GM21825 (cell line): ENCODE data around the gene PCCB.
"Not testable (repeated sequence)": the region's sequence is repeated elsewhere in the genome, so short reads cannot be mapped to it uniquely, and the experiment has no call there.

Source experiments
- ATAC-seq: cut with Tn5 transposase; IDR thresholded peaks from one replicate; pipeline ENCODE4 v1.9.1; 2021; ENCODE audit warnings: mild to moderate bottlenecking, moderate library complexity; ENCODE audit not compliant: unreplicated experiment

PCCB gene

GRCh38 chr3:136250059-136250902 lies at the start of gene PCCB:
Gene PCCB, plus strand, starts transcription at chr3:136250340. Its CDS starts 36 bp downstream, at chr3:136250376.
- peak; percentile 95 for ATAC-seq

DNA sequence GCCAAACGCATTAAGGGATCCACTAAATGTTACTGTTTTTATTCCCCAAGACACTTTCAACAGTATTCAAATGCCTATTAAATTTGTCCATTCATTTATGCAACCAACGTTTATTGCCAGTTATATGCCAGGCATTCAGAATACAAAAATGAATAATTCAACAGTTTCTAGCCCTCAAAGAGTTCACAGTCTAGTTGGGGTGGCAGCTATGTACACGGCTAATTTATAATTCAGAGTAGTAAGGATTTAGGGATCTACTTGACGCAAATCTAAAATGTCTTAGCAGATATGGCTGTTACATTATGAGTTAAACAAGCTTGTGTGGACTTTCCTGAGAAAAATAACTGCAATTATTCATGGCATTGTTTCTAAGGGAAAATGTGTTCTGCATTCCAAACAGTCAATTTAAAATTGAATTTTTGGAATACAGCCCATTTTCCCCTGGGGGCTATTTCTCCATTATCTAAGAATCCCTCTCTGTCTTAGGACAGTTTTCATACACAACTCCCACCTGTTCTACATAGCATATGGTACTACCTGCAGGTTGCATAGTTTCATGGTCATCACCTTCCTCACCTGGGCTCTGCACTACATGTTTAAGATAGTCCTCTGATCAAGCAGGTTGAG lies 42.5 kb upstream of the PCCB start:
- ATAC-seq, result no peak

DNA sequence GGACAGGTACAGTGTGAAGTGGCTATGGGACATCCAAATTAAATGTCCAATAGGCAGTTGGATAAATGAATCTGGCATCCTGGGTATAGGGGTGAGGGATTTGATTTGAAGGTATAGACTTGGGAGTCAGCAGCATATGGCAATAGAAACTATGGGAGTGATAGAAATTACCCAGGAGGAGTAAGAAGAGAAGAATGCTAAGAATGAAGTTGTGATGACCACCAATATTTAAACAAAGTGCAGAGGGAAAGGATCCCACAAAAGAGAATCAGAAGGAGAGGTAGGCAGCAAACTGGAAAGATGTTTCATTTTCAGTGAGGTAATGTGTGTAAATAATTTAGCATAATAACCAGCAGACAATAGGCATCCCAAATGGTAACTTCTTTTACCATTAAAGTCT lies 40.2 kb upstream of the PCCB start:
- ATAC-seq, result no peak

- no peak for ATAC-seq
These were observed 38.6 kb upstream of the PCCB start for GRCh38 chr3:136211547-136211946.

DNA sequence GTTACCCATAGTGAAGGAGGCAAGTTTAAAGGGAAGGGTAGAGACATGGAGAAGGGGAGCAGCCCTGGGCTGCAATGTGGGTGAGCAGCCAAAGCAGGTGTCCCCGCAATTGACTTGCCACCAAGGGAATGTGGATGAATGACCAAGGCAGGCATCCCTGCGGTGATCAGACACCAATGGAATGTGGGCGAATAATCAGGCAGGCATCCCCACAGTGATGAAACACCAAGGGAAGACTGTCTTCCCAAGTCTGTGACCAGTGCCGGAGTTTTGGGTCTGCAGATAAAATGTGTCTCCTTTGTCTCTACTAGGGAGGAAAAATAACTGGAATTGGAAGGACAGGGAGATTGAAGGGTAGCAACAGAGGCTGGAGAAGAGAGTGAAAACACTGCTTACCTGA lies 27.4 kb upstream of the PCCB start:
- ATAC-seq, result not testable (repeated sequence)

DNA sequence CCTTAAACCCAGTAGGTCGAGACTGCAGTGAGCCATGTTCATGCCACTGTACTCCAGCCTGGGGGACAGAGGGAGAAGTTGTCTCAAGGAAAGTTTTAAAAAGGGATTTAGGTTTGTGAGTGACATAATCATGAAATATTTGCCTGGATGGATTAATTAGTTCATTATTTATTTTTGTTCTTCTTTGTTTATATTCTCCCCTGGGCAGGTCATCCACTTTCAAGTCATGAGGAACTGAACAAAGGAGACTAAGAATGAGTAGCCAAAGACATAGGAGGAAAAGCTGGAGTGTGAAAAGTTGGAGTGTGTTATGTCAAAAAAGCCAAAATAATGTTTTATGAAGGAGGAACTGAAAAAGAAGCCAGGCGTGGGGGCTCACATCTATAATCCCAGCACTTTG lies 17.7 kb upstream of the PCCB start:
- no peak for ATAC-seq

DNA sequence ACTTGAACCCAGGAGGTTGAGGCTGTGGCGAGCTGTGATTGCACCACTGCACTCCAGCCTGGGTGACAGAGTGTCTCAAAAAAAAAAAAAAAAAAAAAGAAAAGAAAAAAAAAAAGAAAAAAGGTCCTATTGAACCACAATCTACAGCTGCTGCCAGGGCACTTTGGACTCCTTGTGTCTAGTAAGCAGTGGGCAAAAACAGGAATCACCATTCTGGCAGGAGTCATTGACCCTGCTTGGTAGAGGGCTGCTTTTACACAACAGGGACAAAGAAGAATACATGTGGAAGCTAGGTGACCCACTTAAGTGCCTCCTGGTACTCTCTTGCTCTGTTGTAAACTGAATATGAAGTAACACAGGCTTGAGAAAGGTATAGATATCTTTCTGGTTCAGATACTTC lies 14.6 kb upstream of the PCCB start:
- ATAC-seq, result no peak

GRCh38 chr3:136236109-136236508 lies 14.0 kb upstream of the PCCB start:
- no peak for ATAC-seq

GRCh38 chr3:136237103-136237502 lies 13.0 kb upstream of the PCCB start:
- ATAC-seq, result no peak

DNA sequence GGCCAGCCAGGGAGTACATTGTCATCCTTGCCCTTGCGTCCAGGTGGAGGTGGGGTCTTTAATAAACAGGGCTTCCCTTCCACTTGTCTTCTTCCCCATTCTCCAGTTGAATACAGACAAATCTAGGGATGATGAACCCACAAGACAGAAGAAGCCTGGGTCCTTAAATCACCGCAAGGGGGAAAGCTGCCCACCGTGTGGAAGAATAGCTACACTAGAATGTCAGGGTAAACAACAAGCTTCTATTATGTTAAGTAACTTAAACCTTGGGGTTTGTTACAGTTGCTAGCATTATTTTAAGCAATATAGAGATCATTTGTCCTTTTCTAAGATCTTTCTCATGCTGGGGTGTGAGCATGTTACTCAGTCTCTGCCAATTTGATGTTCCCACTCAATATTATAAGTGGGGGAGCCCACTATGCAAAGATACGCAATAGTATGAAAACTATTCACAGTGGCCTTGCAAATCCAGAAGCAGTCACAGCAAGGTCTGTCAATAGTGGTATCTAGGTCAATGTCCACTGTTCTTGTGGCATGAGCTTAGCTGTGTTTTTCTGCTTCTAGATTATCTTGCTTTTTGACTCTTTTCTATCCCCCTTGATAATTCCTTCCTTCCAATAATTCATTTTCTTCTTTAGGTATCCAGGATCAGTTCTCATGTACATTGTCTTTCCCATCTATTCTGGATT lies 12.0 kb upstream of the PCCB start:
- no peak for ATAC-seq

- no peak for ATAC-seq
These were observed 11.0 kb upstream of the PCCB start for GRCh38 chr3:136239094-136239493.

DNA sequence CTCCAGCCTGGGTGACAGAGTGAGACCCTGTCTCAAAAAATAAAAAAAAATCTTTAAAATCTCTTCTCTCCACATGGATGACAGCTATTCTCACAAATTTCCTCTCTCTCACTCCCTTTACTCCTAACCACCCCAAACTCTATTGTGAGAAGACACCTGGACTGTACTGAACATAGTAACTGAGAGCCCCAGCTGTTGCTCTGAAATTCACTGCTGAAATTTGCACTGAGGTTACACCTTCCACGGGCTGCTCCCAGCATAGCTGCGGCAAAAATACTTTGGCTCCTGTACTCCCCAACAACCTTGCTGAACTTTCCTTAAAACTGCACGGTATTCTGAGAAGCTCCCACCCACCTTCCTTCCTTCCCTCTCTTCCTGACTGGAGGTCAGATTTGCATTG lies 4.4 kb upstream of the PCCB start:
- ATAC-seq, result no peak

DNA sequence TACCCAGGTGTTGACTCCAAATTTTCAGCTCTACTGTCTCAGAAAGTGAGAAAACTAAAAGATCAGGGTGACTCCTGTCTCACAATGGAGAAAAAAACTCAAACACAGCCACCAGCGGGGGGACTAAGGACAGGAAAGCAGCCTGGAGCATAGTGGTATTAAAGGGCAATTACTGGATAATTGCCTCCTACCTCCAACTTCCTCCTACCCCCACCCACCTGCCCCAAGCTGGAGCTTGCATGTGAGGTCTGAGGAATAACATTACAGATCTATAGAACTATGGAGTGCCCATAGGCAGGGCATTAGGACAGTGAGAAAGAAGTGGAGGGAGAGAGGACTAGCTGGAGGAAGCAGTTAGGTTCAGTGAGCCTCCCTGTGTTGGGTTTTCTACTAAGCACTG lies 2.7 kb upstream of the PCCB start:
- ATAC-seq, result no peak

DNA sequence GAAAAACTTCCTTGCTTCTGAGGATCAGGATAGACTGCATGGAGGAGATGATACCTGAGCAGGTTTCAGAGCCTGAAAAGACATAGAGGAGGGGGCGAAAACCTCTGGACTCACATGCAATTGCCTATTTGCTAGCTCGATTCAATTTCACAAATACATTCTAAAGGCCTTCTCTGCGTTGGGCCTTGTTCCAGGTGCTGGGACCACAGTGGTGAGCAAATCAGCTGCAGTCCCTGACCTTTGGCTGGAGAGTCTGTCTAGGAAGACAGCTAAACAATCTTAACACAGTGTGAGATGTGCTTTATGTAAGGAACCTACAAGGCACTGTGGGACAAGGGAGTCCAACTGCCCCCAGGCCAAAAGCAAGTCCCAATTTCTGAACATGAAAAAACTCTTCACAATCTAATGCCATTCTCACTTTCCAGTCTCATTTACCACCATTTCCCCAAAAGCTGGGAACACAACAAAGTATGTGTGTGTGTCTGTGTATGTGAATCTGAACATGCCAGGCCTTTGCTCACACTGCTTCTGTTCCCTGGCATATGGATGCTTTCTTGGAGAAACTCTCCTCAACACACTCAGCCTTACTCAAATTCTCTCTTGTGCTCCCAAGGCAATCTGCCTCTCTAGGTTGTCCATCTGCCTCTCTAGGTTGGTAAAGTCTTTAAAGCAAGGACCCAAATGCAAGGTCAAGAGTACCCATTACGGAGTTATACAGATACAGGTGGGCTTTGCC lies 2.1 kb upstream of the PCCB start:
- no peak for ATAC-seq

- no peak for ATAC-seq
These were observed 1.0 kb upstream of the PCCB start for GRCh38 chr3:136249091-136249490.

- no peak for ATAC-seq
These were observed 547 bp upstream of the PCCB start for GRCh38 chr3:136249593-136249992.

- no peak for ATAC-seq
These were observed 842 bp downstream of the PCCB start for GRCh38 chr3:136250903-136251460.

DNA sequence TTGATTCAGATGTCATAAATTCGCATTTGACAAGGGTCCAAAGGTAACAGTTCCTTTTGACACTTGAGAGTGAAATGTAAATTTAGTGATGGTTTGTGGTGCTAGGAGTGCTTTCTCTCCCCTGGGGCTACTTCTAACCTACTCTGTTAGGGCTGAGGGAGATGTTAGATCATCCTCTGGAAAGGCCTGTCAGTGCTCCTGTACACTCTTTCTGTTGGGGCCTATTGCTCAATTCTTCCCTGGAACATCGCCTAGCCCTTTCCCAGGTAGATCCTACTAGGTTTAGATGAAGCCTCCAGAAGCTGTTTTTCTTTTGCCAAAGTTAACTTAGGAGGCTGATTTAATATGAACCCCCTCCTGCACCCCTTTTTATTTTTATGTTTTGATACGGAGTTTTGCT lies 1.4 kb downstream of the PCCB start:
- no peak for ATAC-seq

GRCh38 chr3:136255672-136256406 lies 5.7 kb downstream of the PCCB start:
- no peak for ATAC-seq

DNA sequence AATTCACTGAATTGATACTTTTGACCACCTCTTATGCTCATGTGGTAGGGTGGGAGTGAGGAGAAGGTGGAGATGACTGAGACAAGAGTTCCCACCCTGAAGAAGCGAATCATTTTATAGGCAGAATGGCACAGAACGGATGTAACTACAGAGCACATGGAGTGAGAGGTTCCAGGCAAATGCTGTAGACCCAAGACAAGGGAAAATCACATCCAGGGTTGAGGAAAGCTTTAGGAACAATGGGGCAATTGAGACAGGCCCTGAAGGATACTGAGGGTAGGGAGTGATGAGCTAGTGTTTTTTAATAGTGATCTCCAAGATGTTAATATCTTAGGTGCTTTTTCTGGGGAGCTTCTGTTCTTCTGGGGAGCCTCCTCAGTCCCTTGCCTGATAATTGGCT lies 8.1 kb downstream of the PCCB start:
- ATAC-seq, result no peak
